CD4-positive, alpha-beta T cell treated with Interferon alpha-2 for 1 hour (primary cell): ENCODE results near the gene IPP.
"Not testable (repeated sequence)": the region's sequence is repeated elsewhere in the genome, so short reads cannot be mapped to it uniquely, and the experiment has no call there.

Experiments used
- DNase-seq, 2 donors: peaks; one replicate each; pipeline ENCODE4 v3.0.0-alpha.2; 2020 to 2022

IPP gene

GRCh38 chr1:45679123-45679522 lies 71.3 kb downstream of the IPP start:
- DNase-seq, result no peak

DNA sequence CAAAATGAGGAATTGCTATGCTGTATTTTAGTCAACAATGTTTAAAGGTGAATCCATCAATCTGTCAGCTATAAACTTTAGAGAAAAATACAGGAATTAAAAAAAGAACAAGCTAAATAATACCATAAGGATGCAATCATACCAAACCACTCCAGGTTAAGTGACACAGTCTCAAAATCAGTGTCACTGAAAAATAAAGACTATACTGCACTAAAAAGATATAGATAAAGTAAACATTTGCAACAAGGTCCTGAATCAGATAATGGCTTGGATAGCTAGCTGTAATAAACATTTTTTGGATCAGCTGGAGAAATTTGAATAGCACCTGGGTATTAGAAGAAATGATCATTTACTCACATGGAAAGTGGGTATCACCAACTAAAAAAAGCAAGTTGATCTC lies 72.0 kb downstream of the IPP start:
- no peak for DNase-seq

DNA sequence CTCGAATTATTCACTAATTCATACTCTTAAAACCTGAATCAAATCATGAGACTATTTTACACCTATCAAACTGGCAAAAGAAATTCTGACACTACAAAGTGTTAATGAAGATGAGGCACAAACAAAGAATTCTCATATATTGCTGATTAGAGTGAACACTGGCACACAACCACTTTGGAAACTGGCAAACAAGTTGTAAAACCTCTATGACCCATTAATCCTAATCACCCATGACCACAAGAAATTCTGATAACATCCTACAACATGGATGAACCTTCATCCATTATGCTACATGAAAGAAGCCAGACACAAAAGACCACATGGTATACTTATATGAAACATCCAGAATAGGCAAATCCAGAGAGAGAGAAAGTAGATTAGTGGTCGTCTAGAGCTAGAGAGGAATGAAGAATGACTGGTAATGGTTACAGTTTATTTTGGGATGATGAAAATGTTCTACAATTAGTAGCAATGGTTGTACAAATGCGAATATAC lies 72.7 kb downstream of the IPP start:
- no peak for DNase-seq

- DNase-seq, result not testable (repeated sequence)
Measured at GRCh38 chr1:45676553-45676952, 73.9 kb downstream of the IPP start.

- DNase-seq, result no peak
Measured at GRCh38 chr1:45674478-45674877, 76.0 kb downstream of the IPP start.

DNA sequence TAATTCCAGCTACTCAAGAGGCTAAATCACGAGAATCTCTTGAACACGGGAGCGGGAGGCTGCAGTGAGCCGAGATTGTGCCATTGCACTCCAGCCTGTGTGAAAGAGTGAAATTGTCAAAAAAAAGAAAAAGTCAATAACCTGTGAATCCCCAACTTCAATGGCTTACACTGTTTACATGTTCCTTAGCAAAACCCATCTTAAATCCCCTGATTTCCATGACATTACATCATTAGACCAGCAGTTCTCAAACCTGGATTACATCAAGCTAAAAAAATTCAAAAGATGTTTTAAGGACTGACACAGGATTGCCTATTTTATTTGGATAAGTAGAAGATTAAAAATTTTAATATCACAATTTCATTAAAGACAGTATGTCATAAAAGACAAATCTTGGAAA lies 76.5 kb downstream of the IPP start:
- DNase-seq, result no peak

GRCh38 chr1:45669859-45670655 lies 80.4 kb downstream of the IPP start:
- DNase-seq, result no peak

DNA sequence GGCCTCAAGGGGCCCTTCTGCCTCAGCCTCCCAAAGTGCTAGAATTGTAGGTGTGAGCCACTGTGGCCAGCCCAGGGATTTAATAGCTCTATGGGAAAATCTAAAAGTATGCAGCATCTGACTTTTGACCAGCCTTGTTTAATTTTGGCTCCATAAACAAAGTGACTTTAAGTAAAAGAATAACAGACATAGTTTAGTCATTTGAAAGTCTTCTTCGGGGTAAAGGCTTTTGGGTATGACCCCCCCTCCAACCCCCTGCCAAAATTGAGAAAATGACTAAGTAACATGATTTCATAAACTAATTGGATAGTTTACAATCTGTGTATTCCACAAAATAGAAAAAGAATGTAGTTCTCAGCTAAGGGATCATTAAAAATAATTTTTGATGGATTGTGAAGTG lies 81.1 kb downstream of the IPP start:
- DNase-seq, result no peak

GRCh38 chr1:45668526-45668925 lies 81.9 kb downstream of the IPP start:
- no peak for DNase-seq

DNA sequence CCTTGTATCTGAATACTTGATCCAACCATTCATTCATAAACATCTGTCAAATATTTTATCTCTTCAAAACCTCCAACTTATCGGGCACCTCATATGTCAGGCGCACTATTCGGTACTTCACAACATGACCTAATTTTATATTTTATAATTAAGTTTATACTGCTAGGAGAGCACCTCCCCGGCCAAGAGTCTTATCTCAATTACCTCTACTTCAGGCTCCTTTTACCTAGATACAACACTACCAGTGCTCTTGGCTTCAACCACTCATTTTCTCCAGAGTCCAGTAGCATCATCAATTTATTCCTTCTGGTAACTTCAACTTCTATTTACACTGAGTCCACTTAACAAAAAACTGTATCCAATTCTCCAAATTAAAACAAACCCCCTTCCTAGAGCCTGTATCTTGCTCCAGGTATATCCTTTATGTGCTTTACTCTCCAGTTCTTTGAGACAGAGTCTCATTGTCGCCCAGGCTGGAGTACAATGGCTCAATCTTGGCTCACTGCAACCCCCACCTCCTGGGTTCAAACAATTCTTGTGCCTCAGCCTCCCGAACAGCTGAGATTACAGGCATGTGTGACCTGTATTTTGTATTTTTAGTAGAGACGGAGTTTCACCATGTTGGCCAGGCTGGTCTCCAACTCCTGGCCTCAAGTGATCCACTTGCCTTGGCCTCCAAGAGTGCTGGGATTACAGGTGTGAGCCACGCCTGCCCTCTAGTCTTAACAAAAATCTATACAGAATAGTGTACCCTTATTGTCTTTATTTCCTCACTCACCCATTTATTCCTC lies 82.9 kb downstream of the IPP start:
- DNase-seq, result no peak

DNA sequence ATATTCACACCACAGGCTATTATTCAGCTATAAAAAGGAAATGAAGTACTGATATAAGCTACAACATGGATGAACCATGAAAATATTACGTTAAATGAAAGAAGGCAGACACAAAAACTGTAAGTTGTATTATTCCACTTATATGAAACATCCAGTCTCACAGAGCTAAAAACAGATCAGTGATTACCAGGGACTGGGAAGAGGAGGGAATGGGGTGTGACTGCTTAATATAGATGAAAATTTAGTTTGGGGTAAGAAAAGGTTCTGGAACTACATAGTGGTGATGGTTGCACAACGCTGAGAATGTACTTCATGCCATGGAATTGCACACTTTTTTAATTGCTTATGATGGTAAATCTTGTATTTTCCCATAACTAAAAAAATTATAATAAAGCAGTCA lies 83.6 kb downstream of the IPP start:
- no peak for DNase-seq

GRCh38 chr1:45660336-45660735 lies 90.1 kb downstream of the IPP start:
- DNase-seq, result no peak

DNA sequence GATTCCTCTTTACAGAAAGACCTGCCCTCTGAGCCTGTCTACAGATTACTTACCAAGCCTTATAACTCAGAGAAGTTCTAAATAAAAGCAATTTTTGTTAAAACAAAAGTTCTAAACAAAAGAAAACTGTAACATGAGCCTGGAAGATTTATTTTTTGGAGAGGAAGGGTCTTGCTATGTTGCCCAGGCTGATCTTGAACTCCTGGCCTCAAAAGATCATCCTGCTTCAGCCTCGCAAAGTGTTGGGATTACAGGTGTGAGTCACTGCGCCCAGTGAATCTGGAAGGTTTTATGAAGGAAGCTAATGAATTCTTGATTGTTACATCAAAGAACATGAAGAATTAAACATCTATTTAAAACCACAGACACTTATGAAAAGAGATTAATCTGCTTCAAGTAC lies 91.2 kb downstream of the IPP start:
- DNase-seq, result no peak

DNA sequence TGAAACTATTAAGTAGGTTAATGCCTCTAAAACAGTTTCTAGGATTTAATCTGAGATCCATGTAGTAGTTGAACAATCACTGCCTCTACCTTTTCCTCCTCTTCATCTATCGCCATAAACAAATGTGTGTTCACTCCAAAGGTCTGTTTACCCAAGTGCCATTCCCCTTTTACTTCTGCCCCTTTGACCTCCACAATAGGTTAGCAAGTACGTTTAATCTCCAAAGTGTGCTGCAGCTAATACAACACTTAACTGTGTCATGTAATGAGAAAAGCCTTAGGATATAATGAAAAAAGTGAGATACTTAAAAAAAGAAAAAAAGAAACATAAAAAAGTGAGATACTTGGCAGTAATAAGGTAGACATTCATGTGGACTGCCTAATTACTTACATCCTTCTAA lies 92.3 kb downstream of the IPP start:
- DNase-seq, result no peak

GRCh38 chr1:45656573-45657226 lies 93.8 kb downstream of the IPP start:
- DNase-seq, result no peak

DNA sequence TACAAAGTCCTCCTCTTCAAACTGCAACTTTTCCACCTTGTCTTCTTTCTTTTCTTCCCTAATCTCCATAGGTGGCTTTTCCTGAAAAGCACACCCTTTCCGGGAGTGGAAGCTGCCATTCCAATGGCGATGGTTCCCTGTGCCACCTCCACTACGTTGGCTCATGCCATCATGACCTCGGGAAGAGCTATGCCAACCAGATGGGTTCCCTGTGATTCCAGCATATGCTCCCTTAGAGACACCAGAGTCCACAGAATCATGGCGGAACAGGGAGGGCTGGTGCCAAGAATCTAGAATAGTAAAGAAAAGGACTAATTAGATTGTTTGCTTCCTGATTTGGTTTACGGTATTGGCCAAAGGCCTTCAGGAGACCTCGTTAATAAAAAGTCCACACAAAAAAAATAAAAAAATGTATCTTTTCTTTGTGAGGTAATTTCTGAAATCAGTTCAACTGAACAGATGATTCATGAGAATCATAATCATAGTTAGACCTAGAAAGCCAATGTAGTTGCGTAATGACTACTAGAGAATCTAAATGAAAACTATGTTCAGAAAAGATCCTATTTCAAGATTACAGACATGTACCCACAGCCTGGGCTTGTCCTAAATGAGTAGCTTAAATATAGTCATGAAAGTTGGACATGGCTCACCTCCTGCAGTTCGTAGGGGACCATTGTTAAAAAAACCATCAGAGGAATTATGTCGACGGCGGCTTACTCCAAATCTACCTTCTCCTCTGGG lies 95.7 kb downstream of the IPP start:
- DNase-seq, result no peak
